HEK293 (cell line): ENCODE data around the gene TRAPPC5.

Experiments
- PRDM1 ChIP-seq: fragments of 450-650 bp; formaldehyde crosslinking; IDR thresholded peaks from 2 replicates; pipeline ENCODE4; 2016; ENCODE audit warnings: missing biosample characterization, missing genetic modification characterization
- ZBTB20 ChIP-seq: fragments of 450-650 bp; formaldehyde crosslinking; IDR thresholded peaks from 2 replicates; pipeline ENCODE4 v1.5.1; 2016; ENCODE audit warnings: missing biosample characterization, missing genetic modification characterization
- ZNF501 ChIP-seq: fragments of 450-650 bp; formaldehyde crosslinking; IDR thresholded peaks from 2 replicates; pipeline ENCODE4 v1.5.1; 2016; ENCODE audit warnings: missing biosample characterization, missing genetic modification characterization
- TF ChIP-seq, protein P1 (sequence below): fragments of 450-650 bp; formaldehyde crosslinking; IDR thresholded peaks from 2 replicates; pipeline ENCODE4 v1.5.1; 2016; ENCODE audit warnings: missing biosample characterization, missing genetic modification characterization
- TF ChIP-seq, protein P2 (sequence below): fragments of 450-650 bp; formaldehyde crosslinking; conservative IDR thresholded peaks from 2 replicates; pipeline ENCODE4 v1.5.1; 2016; ENCODE audit warnings: low read depth, missing biosample characterization, missing genetic modification characterization

DNA sequence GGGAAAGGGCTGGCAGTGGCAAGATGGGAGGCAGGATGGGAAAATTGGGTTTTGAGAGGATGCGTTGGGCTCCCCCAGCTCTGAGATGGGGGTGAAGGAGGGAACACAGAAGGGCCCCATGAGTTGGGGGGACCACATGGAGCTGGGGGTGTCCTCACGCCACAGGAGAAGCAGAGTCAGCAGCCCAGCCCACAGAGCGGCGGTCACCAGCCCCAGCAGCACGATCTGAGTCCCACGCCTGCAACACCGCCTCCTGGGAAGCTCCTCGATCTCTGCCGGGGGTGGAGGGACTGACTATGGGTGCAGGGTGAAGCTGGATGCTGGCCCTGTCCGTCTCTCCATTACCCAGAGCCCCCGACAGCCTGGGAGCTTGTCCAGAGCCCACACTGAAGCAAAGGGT is 17.9 kb downstream of the TRAPPC5 start:
- TF ChIP-seq ZNF501 (no peak), ZBTB20 (tag by site-specific recombination) (no peak), PRDM1 (tag by site-specific recombination) (no peak)
- TF ChIP-seq, protein P1, sequence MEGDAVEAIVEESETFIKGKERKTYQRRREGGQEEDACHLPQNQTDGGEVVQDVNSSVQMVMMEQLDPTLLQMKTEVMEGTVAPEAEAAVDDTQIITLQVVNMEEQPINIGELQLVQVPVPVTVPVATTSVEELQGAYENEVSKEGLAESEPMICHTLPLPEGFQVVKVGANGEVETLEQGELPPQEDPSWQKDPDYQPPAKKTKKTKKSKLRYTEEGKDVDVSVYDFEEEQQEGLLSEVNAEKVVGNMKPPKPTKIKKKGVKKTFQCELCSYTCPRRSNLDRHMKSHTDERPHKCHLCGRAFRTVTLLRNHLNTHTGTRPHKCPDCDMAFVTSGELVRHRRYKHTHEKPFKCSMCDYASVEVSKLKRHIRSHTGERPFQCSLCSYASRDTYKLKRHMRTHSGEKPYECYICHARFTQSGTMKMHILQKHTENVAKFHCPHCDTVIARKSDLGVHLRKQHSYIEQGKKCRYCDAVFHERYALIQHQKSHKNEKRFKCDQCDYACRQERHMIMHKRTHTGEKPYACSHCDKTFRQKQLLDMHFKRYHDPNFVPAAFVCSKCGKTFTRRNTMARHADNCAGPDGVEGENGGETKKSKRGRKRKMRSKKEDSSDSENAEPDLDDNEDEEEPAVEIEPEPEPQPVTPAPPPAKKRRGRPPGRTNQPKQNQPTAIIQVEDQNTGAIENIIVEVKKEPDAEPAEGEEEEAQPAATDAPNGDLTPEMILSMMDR (tag by site-specific recombination) = no peak
- TF ChIP-seq, protein P2, sequence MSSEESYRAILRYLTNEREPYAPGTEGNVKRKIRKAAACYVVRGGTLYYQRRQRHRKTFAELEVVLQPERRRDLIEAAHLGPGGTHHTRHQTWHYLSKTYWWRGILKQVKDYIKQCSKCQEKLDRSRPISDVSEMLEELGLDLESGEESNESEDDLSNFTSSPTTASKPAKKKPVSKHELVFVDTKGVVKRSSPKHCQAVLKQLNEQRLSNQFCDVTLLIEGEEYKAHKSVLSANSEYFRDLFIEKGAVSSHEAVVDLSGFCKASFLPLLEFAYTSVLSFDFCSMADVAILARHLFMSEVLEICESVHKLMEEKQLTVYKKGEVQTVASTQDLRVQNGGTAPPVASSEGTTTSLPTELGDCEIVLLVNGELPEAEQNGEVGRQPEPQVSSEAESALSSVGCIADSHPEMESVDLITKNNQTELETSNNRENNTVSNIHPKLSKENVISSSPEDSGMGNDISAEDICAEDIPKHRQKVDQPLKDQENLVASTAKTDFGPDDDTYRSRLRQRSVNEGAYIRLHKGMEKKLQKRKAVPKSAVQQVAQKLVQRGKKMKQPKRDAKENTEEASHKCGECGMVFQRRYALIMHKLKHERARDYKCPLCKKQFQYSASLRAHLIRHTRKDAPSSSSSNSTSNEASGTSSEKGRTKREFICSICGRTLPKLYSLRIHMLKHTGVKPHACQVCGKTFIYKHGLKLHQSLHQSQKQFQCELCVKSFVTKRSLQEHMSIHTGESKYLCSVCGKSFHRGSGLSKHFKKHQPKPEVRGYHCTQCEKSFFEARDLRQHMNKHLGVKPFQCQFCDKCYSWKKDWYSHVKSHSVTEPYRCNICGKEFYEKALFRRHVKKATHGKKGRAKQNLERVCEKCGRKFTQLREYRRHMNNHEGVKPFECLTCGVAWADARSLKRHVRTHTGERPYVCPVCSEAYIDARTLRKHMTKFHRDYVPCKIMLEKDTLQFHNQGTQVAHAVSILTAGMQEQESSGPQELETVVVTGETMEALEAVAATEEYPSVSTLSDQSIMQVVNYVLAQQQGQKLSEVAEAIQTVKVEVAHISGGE (tag by site-specific recombination) = no peak
